ENCODE results near the gene ZFYVE28. TPM values are rescaled to one million over a fixed set of nuclear protein-coding genes. Genes with fewer than 3 reads are reported as not detected.

The ZFYVE28 gene
- total RNA-seq, 3 donors from 2014 or later (not counting 1 experiment from before 2014, with no cell fraction given) = 85.4 to 107 (median 104) TPM

DNA sequence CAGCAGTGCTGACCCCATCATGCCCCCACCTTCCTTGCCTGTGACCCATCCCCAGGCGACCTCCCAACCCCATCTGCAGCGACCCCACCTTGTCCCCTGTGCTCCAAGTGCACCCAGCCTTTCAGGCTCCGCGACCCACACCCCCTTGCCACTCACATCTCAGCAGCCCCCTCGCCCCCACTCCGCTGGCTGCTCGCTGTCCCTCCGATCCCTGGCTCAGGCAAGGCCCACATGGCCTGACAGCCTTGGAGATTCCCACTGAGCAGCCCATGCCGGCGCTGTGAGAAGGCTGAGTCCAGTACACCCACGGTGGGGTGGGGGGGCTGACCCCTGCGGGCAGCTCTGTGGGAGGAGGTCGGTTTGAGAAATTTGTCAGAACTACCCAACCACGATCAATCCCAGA, 9.1 kb downstream of the ZFYVE28 start:
- Histone ChIP-seq H3K4me3 (ENCODE audit: low read length) (no peak overlapping the region), H3K27ac (ENCODE audit: low read length) (no peak overlapping the region), H3K27me3 (ENCODE audit: control insufficient read depth, insufficient read depth, low read length) (no peaks in the 10 kb centered on the region), H3K9me3 (ENCODE audit: control insufficient read depth, insufficient read depth, low read length) (no peaks in the 10 kb centered on the region), H3K36me3 (ENCODE audit: control insufficient read depth, insufficient read depth, low read length) (no peaks in the 10 kb centered on the region), H3K4me1 (ENCODE audit: control insufficient read depth, insufficient read depth, low read length) (peaks cover 57% of the 10 kb centered on the region)
- no peak for DNase-seq
- no peaks in the 10 kb centered on the region for H3K9me3 Mint-ChIP-seq
- ATAC-seq = no peak
- no peak overlapping the region for H3K4me3 Mint-ChIP-seq
- TF ChIP-seq, protein P1, sequence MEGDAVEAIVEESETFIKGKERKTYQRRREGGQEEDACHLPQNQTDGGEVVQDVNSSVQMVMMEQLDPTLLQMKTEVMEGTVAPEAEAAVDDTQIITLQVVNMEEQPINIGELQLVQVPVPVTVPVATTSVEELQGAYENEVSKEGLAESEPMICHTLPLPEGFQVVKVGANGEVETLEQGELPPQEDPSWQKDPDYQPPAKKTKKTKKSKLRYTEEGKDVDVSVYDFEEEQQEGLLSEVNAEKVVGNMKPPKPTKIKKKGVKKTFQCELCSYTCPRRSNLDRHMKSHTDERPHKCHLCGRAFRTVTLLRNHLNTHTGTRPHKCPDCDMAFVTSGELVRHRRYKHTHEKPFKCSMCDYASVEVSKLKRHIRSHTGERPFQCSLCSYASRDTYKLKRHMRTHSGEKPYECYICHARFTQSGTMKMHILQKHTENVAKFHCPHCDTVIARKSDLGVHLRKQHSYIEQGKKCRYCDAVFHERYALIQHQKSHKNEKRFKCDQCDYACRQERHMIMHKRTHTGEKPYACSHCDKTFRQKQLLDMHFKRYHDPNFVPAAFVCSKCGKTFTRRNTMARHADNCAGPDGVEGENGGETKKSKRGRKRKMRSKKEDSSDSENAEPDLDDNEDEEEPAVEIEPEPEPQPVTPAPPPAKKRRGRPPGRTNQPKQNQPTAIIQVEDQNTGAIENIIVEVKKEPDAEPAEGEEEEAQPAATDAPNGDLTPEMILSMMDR (IDR thresholded peaks at IDR 0.05) = no peak
- 94% methylated on average over 11 of the region's 14 CpGs for WGBS (ENCODE audit: insufficient coverage)
- H3K36me3 Mint-ChIP-seq = no peaks in the 10 kb centered on the region
- intact Hi-C loops (cut with micrococcal nuclease) = no loop called here
- peaks cover 54 to 65% of the 10 kb centered on the region in 2 donors for H3K4me1 Mint-ChIP-seq
- no peaks in the 10 kb centered on the region for H3K27me3 Mint-ChIP-seq (ENCODE audit: low read depth in 2 of 2)
- H3K27ac Mint-ChIP-seq = peak overlapping the region in 1 of 2 donors; percentile 50

DNA sequence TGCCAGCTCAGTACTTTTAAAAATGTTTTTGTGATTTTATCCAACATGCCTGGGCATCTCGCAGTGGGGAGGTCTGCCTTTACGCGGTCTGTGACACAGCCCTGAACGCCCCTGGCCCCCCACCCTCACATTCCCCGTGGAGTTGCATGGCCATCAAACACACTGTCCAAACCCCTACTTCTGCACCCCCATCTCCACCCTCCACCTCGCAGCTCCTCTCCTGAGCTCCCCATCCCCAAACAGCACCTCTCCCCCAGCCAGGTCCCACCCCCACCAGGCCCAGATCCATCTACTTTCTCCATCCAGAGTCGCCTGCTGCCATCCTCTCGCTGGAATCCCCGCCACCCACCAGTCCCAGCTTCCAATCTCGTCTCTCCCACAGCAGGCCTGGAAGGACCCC, 9.5 kb downstream of the ZFYVE28 start:
- Mint-ChIP-seq H3K4me1 (peaks cover 53 to 65% of the 10 kb centered on the region in 2 donors), H3K27ac (peak overlapping the region in 1 of 2 donors; percentile 50)
- WGBS (ENCODE audit: insufficient coverage) = 94% methylated on average over 10 of the region's 10 CpGs

DNA sequence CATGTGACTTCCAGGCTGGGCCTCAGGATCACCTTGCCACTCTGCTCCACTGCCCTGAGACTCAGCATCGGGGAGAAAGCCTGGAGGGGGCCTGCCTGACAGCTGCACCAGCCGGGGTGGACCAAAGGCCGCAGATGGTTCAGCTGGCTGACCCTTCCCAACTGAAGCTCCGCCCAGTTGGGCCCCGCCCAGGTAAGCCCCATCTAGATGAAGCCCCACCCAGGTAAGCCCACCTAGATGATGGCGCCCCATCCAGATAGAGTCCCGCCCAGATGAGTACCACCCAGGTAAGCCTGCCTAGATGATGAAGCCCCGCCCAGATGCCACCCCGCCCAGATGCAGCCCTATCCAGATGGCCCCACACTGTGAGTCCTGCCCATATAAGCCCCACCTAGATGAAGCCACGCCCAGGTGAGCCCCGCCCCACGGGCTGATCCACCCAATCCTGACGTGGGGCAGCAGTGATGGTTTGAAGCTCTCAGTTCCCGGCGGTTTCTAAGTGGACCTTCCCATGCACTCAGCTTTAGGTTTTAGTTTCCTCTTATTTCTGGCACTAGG, 10.0 kb downstream of the ZFYVE28 start:
- no peak for DNase-seq
- H3K27ac Mint-ChIP-seq = peak overlapping the region; percentile 47 to 50
- WGBS (ENCODE audit: insufficient coverage) = 87% methylated on average over 15 of the region's 15 CpGs
- intact Hi-C loops (cut with micrococcal nuclease) = no loop called here
- H3K4me1 Mint-ChIP-seq = peaks cover 48 to 60% of the 10 kb centered on the region in 2 donors
- H3K27me3 ChIP-seq (ENCODE audit: control insufficient read depth, insufficient read depth, low read length) = no peaks in the 10 kb centered on the region
- no peak overlapping the region for H3K4me3 Mint-ChIP-seq
- H3K4me1 ChIP-seq (ENCODE audit: control insufficient read depth, insufficient read depth, low read length) = peaks cover 49% of the 10 kb centered on the region
- no peaks in the 10 kb centered on the region for H3K36me3 ChIP-seq (ENCODE audit: control insufficient read depth, insufficient read depth, low read length)
- no peak for ATAC-seq
- H3K9me3 ChIP-seq (ENCODE audit: control insufficient read depth, insufficient read depth, low read length) = no peaks in the 10 kb centered on the region
- no peaks in the 10 kb centered on the region for H3K36me3 Mint-ChIP-seq
- no peaks in the 10 kb centered on the region for H3K27me3 Mint-ChIP-seq (ENCODE audit: low read depth in 2 of 2)
- no peaks in the 10 kb centered on the region for H3K9me3 Mint-ChIP-seq
- no peak overlapping the region for H3K4me3 ChIP-seq (ENCODE audit: low read length)
- no peak overlapping the region for H3K27ac ChIP-seq (ENCODE audit: low read length)
- TF ChIP-seq, protein P1 (IDR thresholded peaks at IDR 0.05) = no peak

More for the DNA sequence above, 9.5 kb downstream of the ZFYVE28 start:
- Histone ChIP-seq H3K36me3 (ENCODE audit: control insufficient read depth, insufficient read depth, low read length) (no peaks in the 10 kb centered on the region), H3K27me3 (ENCODE audit: control insufficient read depth, insufficient read depth, low read length) (no peaks in the 10 kb centered on the region), H3K9me3 (ENCODE audit: control insufficient read depth, insufficient read depth, low read length) (no peaks in the 10 kb centered on the region), H3K4me3 (ENCODE audit: low read length) (no peak overlapping the region), H3K4me1 (ENCODE audit: control insufficient read depth, insufficient read depth, low read length) (peaks cover 53% of the 10 kb centered on the region), H3K27ac (ENCODE audit: low read length) (no peak overlapping the region)
- H3K9me3 Mint-ChIP-seq = no peaks in the 10 kb centered on the region
- TF ChIP-seq, protein P1 (IDR thresholded peaks at IDR 0.05) = no peak
- no peak for DNase-seq
- no peaks in the 10 kb centered on the region for H3K27me3 Mint-ChIP-seq (ENCODE audit: low read depth in 2 of 2)
- ATAC-seq = no peak
- H3K4me3 Mint-ChIP-seq = no peak overlapping the region
- intact Hi-C loops (cut with micrococcal nuclease) = no loop called here
- H3K36me3 Mint-ChIP-seq = no peaks in the 10 kb centered on the region

DNA sequence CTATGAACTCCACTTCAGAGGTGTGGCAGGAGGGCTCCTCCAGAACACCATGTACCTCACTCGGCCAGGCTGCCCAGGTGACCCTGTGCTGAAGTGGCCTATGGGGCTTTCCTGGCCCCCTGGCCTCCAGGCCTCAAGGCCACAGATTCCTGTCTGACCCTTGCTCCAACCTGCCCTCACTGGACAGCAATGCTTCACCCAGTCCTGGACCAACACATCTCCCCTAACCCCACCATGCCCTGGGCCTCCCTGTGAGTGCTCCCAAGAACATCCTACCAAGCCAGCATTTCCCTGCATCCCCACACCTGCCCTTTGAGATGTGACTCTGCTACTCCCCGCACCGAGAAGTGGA, 10.5 kb downstream of the ZFYVE28 start:
- H3K36me3 ChIP-seq (ENCODE audit: control insufficient read depth, insufficient read depth, low read length) = no peaks in the 10 kb centered on the region
- H3K27ac ChIP-seq (ENCODE audit: low read length) = no peak overlapping the region
- Mint-ChIP-seq H3K9me3 (no peaks in the 10 kb centered on the region), H3K36me3 (no peaks in the 10 kb centered on the region), H3K27me3 (ENCODE audit: low read depth in 2 of 2) (no peaks in the 10 kb centered on the region), H3K4me3 (no peak overlapping the region), H3K4me1 (peaks cover 48 to 60% of the 10 kb centered on the region in 2 donors), H3K27ac (peak overlapping the region in 1 of 2 donors; percentile 47)
- intact Hi-C loops (cut with micrococcal nuclease) = no loop called here
- TF ChIP-seq, protein P1 (IDR thresholded peaks at IDR 0.05) = no peak
- DNase-seq = no peak
- H3K4me1 ChIP-seq (ENCODE audit: control insufficient read depth, insufficient read depth, low read length) = peaks cover 49% of the 10 kb centered on the region
- no peak for ATAC-seq
- no peaks in the 10 kb centered on the region for H3K9me3 ChIP-seq (ENCODE audit: control insufficient read depth, insufficient read depth, low read length)
- no peak overlapping the region for H3K4me3 ChIP-seq (ENCODE audit: low read length)
- 94% methylated on average over 3 of the region's 3 CpGs for WGBS (ENCODE audit: insufficient coverage)
- no peaks in the 10 kb centered on the region for H3K27me3 ChIP-seq (ENCODE audit: control insufficient read depth, insufficient read depth, low read length)

Data from natural killer cell (primary cell).